ENCODE measurements around the gene AFP. TPM values are rescaled to one million over a fixed set of nuclear protein-coding genes. Genes with fewer than 3 reads are reported as not detected.

AFP gene
- total RNA-seq, 1 donor from 2014 or later, result not detected

GRCh38 chr4:73432169-73433000 is 3.6 kb upstream of the AFP start:
- Histone ChIP-seq H3K9me3 (no peaks in the 10 kb centered on the region), H3K36me3 (no peaks in the 10 kb centered on the region), H3K27ac (no peak overlapping the region), H3K27me3 (no peaks in the 10 kb centered on the region), H3K4me1 (no peaks in the 10 kb centered on the region), H3K4me3 (no peak overlapping the region)
- no peak for DNase-seq (ENCODE audit: extremely low spot score in 2 of 2)
- intact Hi-C loops (cut with DNase I), result no loop called here
- TF ChIP-seq POLR2A (IDR thresholded peaks at IDR 0.05) (no peak), POLR2AphosphoS5 (IDR thresholded peaks at IDR 0.05; ENCODE audit: insufficient read depth in 1 of 2, low read depth in 1 of 2) (no peak), CTCF (IDR thresholded peaks at IDR 0.05) (no peak)

- H3K27me3 ChIP-seq, result no peaks in the 10 kb centered on the region
- no peak overlapping the region for H3K4me3 ChIP-seq
- DNase-seq (ENCODE audit: extremely low spot score in 2 of 2), result no peak
- intact Hi-C loops (cut with DNase I), result no loop called here
- H3K36me3 ChIP-seq, result no peaks in the 10 kb centered on the region
- TF ChIP-seq POLR2AphosphoS5 (IDR thresholded peaks at IDR 0.05; ENCODE audit: insufficient read depth in 1 of 2, low read depth in 1 of 2) (no peak), CTCF (IDR thresholded peaks at IDR 0.05) (no peak), POLR2A (IDR thresholded peaks at IDR 0.05) (no peak)
- H3K27ac ChIP-seq, result no peak overlapping the region
- H3K9me3 ChIP-seq, result no peaks in the 10 kb centered on the region
- no peaks in the 10 kb centered on the region for H3K4me1 ChIP-seq
These were observed 2.9 kb upstream of the AFP start for GRCh38 chr4:73433140-73433539.

- H3K4me1 ChIP-seq, result no peaks in the 10 kb centered on the region
- intact Hi-C loops (cut with DNase I), result no loop called here
- no peaks in the 10 kb centered on the region for H3K36me3 ChIP-seq
- H3K27ac ChIP-seq, result no peak overlapping the region
- no peak for DNase-seq (ENCODE audit: extremely low spot score in 2 of 2)
- H3K9me3 ChIP-seq, result no peaks in the 10 kb centered on the region
- no peaks in the 10 kb centered on the region for H3K27me3 ChIP-seq
- TF ChIP-seq POLR2AphosphoS5 (IDR thresholded peaks at IDR 0.05; ENCODE audit: insufficient read depth in 1 of 2, low read depth in 1 of 2) (no peak), POLR2A (IDR thresholded peaks at IDR 0.05) (no peak), CTCF (IDR thresholded peaks at IDR 0.05) (no peak)
- H3K4me3 ChIP-seq, result no peak overlapping the region
These were observed 1.7 kb upstream of the AFP start for GRCh38 chr4:73434311-73434710.

- intact Hi-C loops (cut with DNase I), result no loop called here
These were observed 895 bp downstream of the AFP start for GRCh38 chr4:73436674-73437557.

More at GRCh38 chr4:73436674-73437557, 895 bp downstream of the AFP start:
- Histone ChIP-seq H3K36me3 (no peaks in the 10 kb centered on the region), H3K4me3 (no peak overlapping the region), H3K4me1 (no peaks in the 10 kb centered on the region), H3K27me3 (no peaks in the 10 kb centered on the region), H3K9me3 (no peaks in the 10 kb centered on the region), H3K27ac (no peak overlapping the region)
- no peak for DNase-seq (ENCODE audit: extremely low spot score in 2 of 2)
- TF ChIP-seq POLR2A (IDR thresholded peaks at IDR 0.05) (no peak), CTCF (IDR thresholded peaks at IDR 0.05) (no peak), POLR2AphosphoS5 (IDR thresholded peaks at IDR 0.05; ENCODE audit: insufficient read depth in 1 of 2, low read depth in 1 of 2) (no peak)
